Endodermal cell (in vitro differentiated cells): ENCODE results near the gene ADGRD1. TPM values are rescaled to one million over a fixed set of nuclear protein-coding genes. Genes with fewer than 3 reads are reported as not detected.

Experiments
- DNase-seq: peaks from one replicate; pipeline ENCODE4 v3.0.0-alpha.2; 2017
- H3K27ac ChIP-seq: 2 replicates; pipeline ENCODE4 v1.5.1; 2013; ENCODE audit warnings: mild to moderate bottlenecking, low read depth, low read length, moderate library complexity
- H3K27me3 ChIP-seq: 2 replicates; pipeline ENCODE4 v1.6.1; 2013; ENCODE audit warnings: mild to moderate bottlenecking, low read length, moderate library complexity; ENCODE audit not compliant: insufficient read depth, control insufficient read depth, poor library complexity, severe bottlenecking
- H3K36me3 ChIP-seq: 2 replicates; pipeline ENCODE4 v1.7.0; 2013; ENCODE audit warnings: mild to moderate bottlenecking, low read length, moderate library complexity; ENCODE audit not compliant: control insufficient read depth, insufficient read depth
- H3K4me1 ChIP-seq: one replicate; pipeline ENCODE4 v1.7.0; 2013; ENCODE audit warnings: low read length; ENCODE audit not compliant: control insufficient read depth, insufficient read depth
- H3K4me3 ChIP-seq: 2 replicates; pipeline ENCODE4 v1.5.1; 2013; ENCODE audit warnings: mild to moderate bottlenecking, low read length, moderate library complexity
- H3K9ac ChIP-seq: 2 replicates; pipeline ENCODE4 v1.6.1; 2013; ENCODE audit warnings: mild to moderate bottlenecking, low read length, moderate library complexity; ENCODE audit not compliant: poor library complexity, severe bottlenecking; ENCODE audit errors: extremely low read depth
- H3K9me3 ChIP-seq: 2 replicates; pipeline ENCODE4 v1.6.1; 2013; ENCODE audit warnings: mild to moderate bottlenecking, low read length, moderate library complexity; ENCODE audit not compliant: control insufficient read depth
- H3K27ac Mint-ChIP-seq: 2 replicates; pipeline ENCODE4 v1.8.0; 2020; ENCODE audit warnings: mixed read lengths
- H3K27me3 Mint-ChIP-seq: 2 replicates; pipeline ENCODE4 v1.8.0; 2021; ENCODE audit warnings: mild to moderate bottlenecking, mixed read lengths; ENCODE audit not compliant: insufficient read depth
- H3K36me3 Mint-ChIP-seq: 2 replicates; pipeline ENCODE4 v1.8.0; 2020; ENCODE audit warnings: low read depth, mixed read lengths
- H3K4me1 Mint-ChIP-seq: 2 replicates; pipeline ENCODE4 v1.8.0; 2020; ENCODE audit warnings: mixed read lengths
- H3K4me3 Mint-ChIP-seq: 2 replicates; pipeline ENCODE4 v1.8.0; 2020; ENCODE audit warnings: mild to moderate bottlenecking, moderate library complexity, mixed read lengths
- H3K9me3 Mint-ChIP-seq: 2 replicates; pipeline ENCODE4 v1.8.0; 2020; ENCODE audit warnings: mild to moderate bottlenecking, mixed read lengths
- WGBS, 2 experiments: methylation state at CpG; one replicate each; pipeline versions ENCODE4 v1.1.5 to v1.1.7; 2013; ENCODE audit warnings: missing lambda C conversion rate in 2 of 2, mixed read lengths in 1 of 2; ENCODE audit not compliant: insufficient coverage in 1 of 2, insufficient read length in 1 of 2; 5-methylcytosine and 5-hydroxymethylcytosine counted together
- total RNA-seq, 2 donors: library from RNA; stranded (reverse); fragmentation: NEBNext Ultra II Directional in 1 of 2; extraction: Animal tissue kit (Norgen Biotek cat#: 25700) in 1 of 2; gene quantifications; 2 replicates in 1 of 2; 3 replicates in 1 of 2; pipeline ENCODE4 v1.2.1, GENCODE V29; 2021
- TF ChIP-seq, protein P1 (sequence below): fragments of 200-600 bp; sonication (generic); conservative IDR thresholded peaks from 2 replicates; pipeline ENCODE4 v1.5.0; 2021; ENCODE audit warnings: antibody characterized with exemption, mild to moderate bottlenecking

ADGRD1 gene
- total RNA-seq, 2 donors from 2014 or later: 1.3 to 2.9 TPM

DNA sequence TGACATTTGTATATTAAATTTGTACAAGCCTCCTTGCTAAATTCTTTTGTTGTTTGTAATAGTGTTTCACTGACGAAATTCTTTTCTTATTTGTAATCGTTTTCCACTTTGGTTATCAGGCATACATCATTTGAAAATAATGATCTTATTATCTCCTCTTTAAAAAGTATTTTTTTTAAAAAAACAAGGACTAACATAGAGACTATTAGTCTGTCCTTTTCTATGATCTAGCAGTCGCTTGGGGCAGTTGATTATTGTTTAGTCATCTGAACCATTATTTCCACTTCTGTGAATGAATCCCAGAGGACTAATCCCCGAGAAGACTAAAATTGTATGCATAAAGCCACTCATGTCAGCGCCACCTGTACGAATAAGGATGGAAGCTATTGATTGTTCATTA is 11.5 kb downstream of the ADGRD1 start:
- Histone ChIP-seq H3K27me3 (no peaks in the 10 kb centered on the region), H3K9ac (no peak overlapping the region), H3K9me3 (no peaks in the 10 kb centered on the region), H3K36me3 (no peaks in the 10 kb centered on the region), H3K4me1 (no peaks in the 10 kb centered on the region), H3K4me3 (no peak overlapping the region), H3K27ac (no peak overlapping the region)
- no peak for DNase-seq
- H3K27me3 Mint-ChIP-seq: no peaks in the 10 kb centered on the region
- no peak overlapping the region for H3K4me3 Mint-ChIP-seq
- H3K27ac Mint-ChIP-seq: no peak overlapping the region
- WGBS, 2 experiments: 84 to 100% methylated on average over 2 to 6 of the region's 6 CpGs
- no peaks in the 10 kb centered on the region for H3K36me3 Mint-ChIP-seq
- TF ChIP-seq, protein P1, sequence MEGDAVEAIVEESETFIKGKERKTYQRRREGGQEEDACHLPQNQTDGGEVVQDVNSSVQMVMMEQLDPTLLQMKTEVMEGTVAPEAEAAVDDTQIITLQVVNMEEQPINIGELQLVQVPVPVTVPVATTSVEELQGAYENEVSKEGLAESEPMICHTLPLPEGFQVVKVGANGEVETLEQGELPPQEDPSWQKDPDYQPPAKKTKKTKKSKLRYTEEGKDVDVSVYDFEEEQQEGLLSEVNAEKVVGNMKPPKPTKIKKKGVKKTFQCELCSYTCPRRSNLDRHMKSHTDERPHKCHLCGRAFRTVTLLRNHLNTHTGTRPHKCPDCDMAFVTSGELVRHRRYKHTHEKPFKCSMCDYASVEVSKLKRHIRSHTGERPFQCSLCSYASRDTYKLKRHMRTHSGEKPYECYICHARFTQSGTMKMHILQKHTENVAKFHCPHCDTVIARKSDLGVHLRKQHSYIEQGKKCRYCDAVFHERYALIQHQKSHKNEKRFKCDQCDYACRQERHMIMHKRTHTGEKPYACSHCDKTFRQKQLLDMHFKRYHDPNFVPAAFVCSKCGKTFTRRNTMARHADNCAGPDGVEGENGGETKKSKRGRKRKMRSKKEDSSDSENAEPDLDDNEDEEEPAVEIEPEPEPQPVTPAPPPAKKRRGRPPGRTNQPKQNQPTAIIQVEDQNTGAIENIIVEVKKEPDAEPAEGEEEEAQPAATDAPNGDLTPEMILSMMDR: no peak
- H3K4me1 Mint-ChIP-seq: no peaks in the 10 kb centered on the region
- no peaks in the 10 kb centered on the region for H3K9me3 Mint-ChIP-seq

DNA sequence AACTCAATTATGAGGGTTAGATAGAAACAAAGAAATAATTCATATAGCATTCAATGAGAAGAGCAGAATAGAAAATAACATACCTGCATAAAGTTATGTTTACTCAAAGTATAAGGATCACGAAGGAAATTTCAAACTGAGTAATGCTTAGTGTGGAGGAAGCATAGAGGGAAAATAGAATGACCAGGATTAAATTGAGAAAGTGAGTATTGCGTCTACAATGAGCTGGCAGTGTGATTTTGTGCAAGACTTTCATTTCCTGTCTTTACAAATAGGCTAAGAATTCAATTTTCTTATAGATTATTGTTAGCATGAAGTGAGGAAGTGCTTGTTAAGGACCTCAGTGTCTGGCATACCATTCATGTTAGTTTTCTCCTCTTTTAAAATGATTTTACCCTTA is 12.0 kb downstream of the ADGRD1 start:
- TF ChIP-seq, protein P1: no peak
- H3K27me3 Mint-ChIP-seq: no peaks in the 10 kb centered on the region
- DNase-seq: no peak
- H3K9ac ChIP-seq: no peak overlapping the region
- 83 to 89% methylated on average over 1 to 2 of the region's 2 CpGs for WGBS, 2 experiments
- no peak overlapping the region for H3K4me3 ChIP-seq
- H3K36me3 Mint-ChIP-seq: no peaks in the 10 kb centered on the region
- H3K4me3 Mint-ChIP-seq: no peak overlapping the region
- no peak overlapping the region for H3K27ac ChIP-seq
- H3K9me3 ChIP-seq: no peaks in the 10 kb centered on the region
- no peak overlapping the region for H3K27ac Mint-ChIP-seq
- no peaks in the 10 kb centered on the region for H3K9me3 Mint-ChIP-seq
- no peaks in the 10 kb centered on the region for H3K27me3 ChIP-seq
- H3K36me3 ChIP-seq: no peaks in the 10 kb centered on the region
- H3K4me1 ChIP-seq: no peaks in the 10 kb centered on the region
- H3K4me1 Mint-ChIP-seq: no peaks in the 10 kb centered on the region

DNA sequence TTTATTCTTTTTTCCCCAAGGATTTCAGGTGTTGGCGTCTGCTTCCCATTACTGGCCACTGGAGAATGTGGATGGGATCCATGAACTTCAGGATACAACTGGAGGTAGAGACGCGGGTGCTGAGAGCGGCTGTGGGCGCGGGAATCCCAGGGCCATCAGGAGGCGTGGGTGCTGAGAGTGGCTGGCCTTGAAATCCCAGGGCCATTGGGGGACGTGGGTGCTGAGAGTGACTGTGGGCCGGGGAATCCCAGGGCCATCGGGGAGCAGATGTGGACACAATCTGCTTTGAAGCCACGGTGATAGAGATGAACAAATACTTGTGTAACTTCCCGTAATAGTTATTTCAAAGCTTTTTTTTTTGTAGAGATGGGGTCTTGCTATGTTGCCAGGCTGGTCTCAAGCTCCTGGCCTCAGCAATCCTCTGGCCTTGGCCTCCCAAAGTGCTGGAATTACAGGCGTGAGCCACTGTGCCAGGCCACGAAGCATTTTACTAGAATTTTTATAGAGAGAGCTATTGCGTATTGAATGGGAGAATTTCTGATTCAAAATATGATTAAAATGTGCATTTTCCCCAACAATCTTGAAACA is 12.8 kb downstream of the ADGRD1 start:
- Histone ChIP-seq H3K4me1 (no peaks in the 10 kb centered on the region), H3K36me3 (no peaks in the 10 kb centered on the region), H3K27ac (no peak overlapping the region), H3K4me3 (no peak overlapping the region), H3K9me3 (no peaks in the 10 kb centered on the region), H3K9ac (no peak overlapping the region), H3K27me3 (no peaks in the 10 kb centered on the region)
- Mint-ChIP-seq H3K36me3 (no peaks in the 10 kb centered on the region), H3K4me3 (no peak overlapping the region), H3K27ac (no peak overlapping the region), H3K4me1 (no peaks in the 10 kb centered on the region), H3K9me3 (no peaks in the 10 kb centered on the region), H3K27me3 (no peaks in the 10 kb centered on the region)
- no peak for DNase-seq
- WGBS, 2 experiments: 95 to 96% methylated on average over 12 to 15 of the region's 15 CpGs
- TF ChIP-seq, protein P1: no peak
